Measurements from ENCODE around the gene PROZ. TPM values are rescaled to one million over a fixed set of nuclear protein-coding genes. Genes with fewer than 3 reads are reported as not detected.
A peak's percentile ranks its signal among the peaks of the same experiment; 100 is the strongest.

The PROZ gene
- total and polyA plus RNA-seq, 9 of the 15 experiments (the other 6 are each of a cell fraction or from before 2014, with no cell fraction given): not detected

GRCh38 chr13:113219256-113219940 lies 61.0 kb downstream of the PROZ start:
- peaks cover 14% of the 10 kb centered on the region for H4K20me1 ChIP-seq (replicated peaks; ENCODE audit: control insufficient read depth, insufficient read depth, low read length)
- POLR2A ChIA-PET: interaction anchor here (0.7 to 2.1 kb wide), 5 partner anchors 9 to 73 kb away, joined by 3 to 11 read pairs (median 3); partner anchors contain the start of genes CUL4A and PCID2
- DNase-seq (ENCODE audit: extremely low read depth in 1 of 4, low spot score in 3 of 4) (peak; percentile 42 to 71 (median 46)), ATAC-seq (peak; percentile 81), FAIRE-seq (peak; percentile 80)
- peak overlapping the region; percentile 60 to 83 for H3K9ac ChIP-seq (ENCODE audit: insufficient read depth in 1 of 2, low read depth in 2 of 2, low read length in 2 of 2)
- H3K4me1 ChIP-seq (replicated peaks in 1 of 2; ENCODE audit: control insufficient read depth in 2 of 2, insufficient read depth in 2 of 2, low read length in 2 of 2): peaks cover 47 to 58% of the 10 kb centered on the region in 2 experiments
- H2AFZ ChIP-seq (ENCODE audit: low read depth, low read length): no peak overlapping the region
- CTCF ChIA-PET (ENCODE audit: low intra/inter-chr PET ratio): no interaction called here
- peak overlapping the region; percentile 76 for H3K4me2 ChIP-seq (ENCODE audit: insufficient read depth, low read length)
- H3K9me3 ChIP-seq (replicated peaks; ENCODE audit: control insufficient read depth, insufficient read depth, low read depth, low read length): no peaks in the 10 kb centered on the region
- BruUV-seq (replicated peaks): no TSS peak
- intact Hi-C loops (cut with micrococcal nuclease): no loop called here
- peaks cover 65% of the 10 kb centered on the region for H3K36me3 ChIP-seq (ENCODE audit: control insufficient read depth, insufficient read depth, low read length)
- H3K79me2 ChIP-seq (ENCODE audit: control insufficient read depth, insufficient read depth, low read length): peaks cover 97% of the 10 kb centered on the region
- no peaks in the 10 kb centered on the region for H3K27me3 ChIP-seq (ENCODE audit: control insufficient read depth in 2 of 2, insufficient read depth in 2 of 2, low read length in 2 of 2)
- peaks cover 11% of the 10 kb centered on the region for H3K9me1 ChIP-seq (ENCODE audit: control insufficient read depth, insufficient read depth, low read length)
- peak overlapping the region; percentile 85 for H3K27ac ChIP-seq (ENCODE audit: extremely low read depth, low read depth, low read length)
- in situ Hi-C loops (cut with MboI): no loop called here
- H3K4me3 ChIP-seq: no peak overlapping the region
- 16% methylated on average over 10 of the region's 14 CpGs for WGBS (ENCODE audit: insufficient coverage, low coverage, missing lambda C conversion rate)
- TF ChIP-seq PYGO2 (tag; IDR thresholded peaks at IDR 0.05) (no peak), ELF2 (CRISPR knock-in tag; IDR thresholded peaks at IDR 0.05) (no peak), SIX5 (IDR thresholded peaks at IDR 0.05; ENCODE audit: borderline replicate concordance in 1 of 2, insufficient read depth in 1 of 2, low read depth in 1 of 2, low read length in 2 of 2) (no peak), CBFA2T2 (conservative IDR thresholded peaks at IDR 0.05) (peak; percentile 45), STAG1 (CRISPR knock-in tag; IDR thresholded peaks at IDR 0.05; ENCODE audit: borderline replicate concordance) (no peak), KAT7 (CRISPR knock-in tag; IDR thresholded peaks at IDR 0.05; ENCODE audit: borderline replicate concordance) (no peak), ZNF699 (CRISPR knock-in tag; IDR thresholded peaks at IDR 0.05; ENCODE audit: insufficient replicate concordance) (no peak), ZKSCAN3 (CRISPR knock-in tag; IDR thresholded peaks at IDR 0.05) (no peak), ZNF232 (CRISPR knock-in tag; IDR thresholded peaks at IDR 0.05) (no peak), MEF2A (IDR thresholded peaks at IDR 0.05; ENCODE audit: control insufficient read depth, low read depth, low read length) (no peak), ZNF277 (CRISPR knock-in tag; IDR thresholded peaks at IDR 0.05; ENCODE audit: borderline replicate concordance) (no peak), CREM (IDR thresholded peaks at IDR 0.05; ENCODE audit: low read depth) (peak; percentile 36; the same call in 1 of the 2 replicates), ZBTB5 (IDR thresholded peaks at IDR 0.05) (no peak)
- TF ChIP-seq, protein P1, sequence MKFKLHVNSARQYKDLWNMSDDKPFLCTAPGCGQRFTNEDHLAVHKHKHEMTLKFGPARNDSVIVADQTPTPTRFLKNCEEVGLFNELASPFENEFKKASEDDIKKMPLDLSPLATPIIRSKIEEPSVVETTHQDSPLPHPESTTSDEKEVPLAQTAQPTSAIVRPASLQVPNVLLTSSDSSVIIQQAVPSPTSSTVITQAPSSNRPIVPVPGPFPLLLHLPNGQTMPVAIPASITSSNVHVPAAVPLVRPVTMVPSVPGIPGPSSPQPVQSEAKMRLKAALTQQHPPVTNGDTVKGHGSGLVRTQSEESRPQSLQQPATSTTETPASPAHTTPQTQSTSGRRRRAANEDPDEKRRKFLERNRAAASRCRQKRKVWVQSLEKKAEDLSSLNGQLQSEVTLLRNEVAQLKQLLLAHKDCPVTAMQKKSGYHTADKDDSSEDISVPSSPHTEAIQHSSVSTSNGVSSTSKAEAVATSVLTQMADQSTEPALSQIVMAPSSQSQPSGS (CRISPR knock-in tag; IDR thresholded peaks at IDR 0.05): no peak
- TF ChIP-seq, protein P2, sequence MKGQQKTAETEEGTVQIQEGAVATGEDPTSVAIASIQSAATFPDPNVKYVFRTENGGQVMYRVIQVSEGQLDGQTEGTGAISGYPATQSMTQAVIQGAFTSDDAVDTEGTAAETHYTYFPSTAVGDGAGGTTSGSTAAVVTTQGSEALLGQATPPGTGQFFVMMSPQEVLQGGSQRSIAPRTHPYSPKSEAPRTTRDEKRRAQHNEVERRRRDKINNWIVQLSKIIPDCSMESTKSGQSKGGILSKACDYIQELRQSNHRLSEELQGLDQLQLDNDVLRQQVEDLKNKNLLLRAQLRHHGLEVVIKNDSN (CRISPR knock-in tag; IDR thresholded peaks at IDR 0.05): peak; percentile 30; the same call in 1 of the 2 replicates

All from K562 (cell line).